ENCODE data around the gene ALPL.

ALPL gene

GRCh38 chr1:21532496-21532895, 23.3 kb downstream of the ALPL start:
- DNase-seq, result no peak

- DNase-seq, result no peak
Observed at GRCh38 chr1:21532992-21533534, 23.8 kb downstream of the ALPL start.

- DNase-seq, result no peak
Observed at GRCh38 chr1:21534146-21534545, 24.9 kb downstream of the ALPL start.

- DNase-seq, result peak; percentile 48 to 72 (median 64)
Observed at GRCh38 chr1:21534674-21535378, 25.6 kb downstream of the ALPL start.

GRCh38 chr1:21536218-21536617, 27.0 kb downstream of the ALPL start:
- DNase-seq, result no peak

- no peak for DNase-seq
Observed at GRCh38 chr1:21537511-21537931, 28.3 kb downstream of the ALPL start.

GRCh38 chr1:21537932-21538630, 28.9 kb downstream of the ALPL start:
- no peak for DNase-seq

GRCh38 chr1:21539933-21540332, 30.7 kb downstream of the ALPL start:
- DNase-seq, result peak in 1 of 4 experiments; percentile 16

GRCh38 chr1:21541329-21541728, 32.1 kb downstream of the ALPL start:
- DNase-seq, result no peak

- no peak for DNase-seq
Observed at GRCh38 chr1:21541835-21542234, 32.6 kb downstream of the ALPL start.

- no peak for DNase-seq
Observed at GRCh38 chr1:21543598-21543997, 34.4 kb downstream of the ALPL start.

GRCh38 chr1:21544095-21544494, 34.9 kb downstream of the ALPL start:
- DNase-seq, result no peak

GRCh38 chr1:21546122-21546825, 37.1 kb downstream of the ALPL start:
- DNase-seq, result peak in 3 of 4 experiments; percentile 8 to 35 (median 24)

GRCh38 chr1:21547876-21548275, 38.7 kb downstream of the ALPL start:
- no peak for DNase-seq

- peak in 1 of 4 experiments; percentile 11 for DNase-seq
Observed at GRCh38 chr1:21550097-21550496, 40.9 kb downstream of the ALPL start.

GRCh38 chr1:21550866-21551475, 41.7 kb downstream of the ALPL start:
- DNase-seq, result no peak

GRCh38 chr1:21552715-21553114, 43.5 kb downstream of the ALPL start:
- DNase-seq, result peak in 2 of 4 experiments; percentile 25 to 46

GRCh38 chr1:21553116-21553926, 44.1 kb downstream of the ALPL start:
- DNase-seq, result no peak

GRCh38 chr1:21559788-21560567, 50.8 kb downstream of the ALPL start:
- DNase-seq, result no peak

GRCh38 chr1:21560916-21561638, 51.9 kb downstream of the ALPL start:
- DNase-seq, result no peak

All from suppressor macrophage (primary cell).